Stimulated activated CD8-positive, alpha-beta memory T cell treated with anti-CD3 and anti-CD28 coated beads, Interleukin-12 subunit alpha, Interleukin-12 subunit beta, amount 100 ng/mL, for 1 hour (primary cell): ENCODE results near the gene RNF186.
"Not testable (repeated sequence)": the region's sequence is repeated elsewhere in the genome, so short reads cannot be mapped to it uniquely, and the experiment has no call there.

Experiments used
- DNase-seq: peaks from one replicate; pipeline ENCODE4 v3.0.0-alpha.2; 2020; ENCODE audit warnings: low read depth

RNF186 gene

GRCh38 chr1:19793360-19794046 is 21.6 kb downstream of the RNF186 start:
- no peak for DNase-seq

DNA sequence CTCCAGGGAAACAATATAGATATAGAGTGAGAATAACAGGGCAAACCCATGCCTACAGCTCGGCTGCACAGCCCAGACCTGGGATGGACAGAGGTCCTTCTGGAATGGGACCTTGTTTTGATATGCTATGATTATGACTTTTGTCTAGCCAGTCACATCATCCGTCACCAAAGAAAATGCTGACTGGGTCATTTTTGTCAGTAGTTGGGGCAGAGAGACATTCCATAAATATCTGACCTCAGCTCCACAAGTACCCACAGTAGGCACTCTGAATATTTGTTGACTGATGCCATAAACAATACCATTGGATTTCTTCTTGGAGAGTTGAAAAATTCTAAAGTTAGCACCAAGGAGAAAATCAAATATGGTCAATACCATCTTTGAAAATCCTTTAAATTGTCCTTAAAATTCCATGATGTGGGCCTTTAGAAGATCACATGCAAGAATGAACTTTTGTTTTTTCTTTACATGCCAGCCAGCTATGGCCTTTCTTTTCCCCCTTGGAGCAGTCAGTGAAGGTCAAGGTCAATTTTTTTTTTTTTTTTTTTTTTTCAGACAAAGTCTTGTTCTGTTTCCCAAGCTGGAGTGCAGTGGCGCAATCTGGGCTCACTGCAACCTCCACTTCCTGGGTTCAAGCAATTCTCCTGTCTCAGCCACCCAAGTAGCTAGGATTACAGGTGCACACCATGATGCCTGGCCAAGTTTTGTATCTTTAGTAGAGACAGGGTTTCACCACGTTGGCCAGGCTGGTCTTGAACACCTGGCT is 22.7 kb downstream of the RNF186 start:
- no peak for DNase-seq

GRCh38 chr1:19790061-19790975 is 24.8 kb downstream of the RNF186 start:
- not testable (repeated sequence) for DNase-seq

GRCh38 chr1:19786988-19787423 is 28.1 kb downstream of the RNF186 start:
- no peak for DNase-seq

DNA sequence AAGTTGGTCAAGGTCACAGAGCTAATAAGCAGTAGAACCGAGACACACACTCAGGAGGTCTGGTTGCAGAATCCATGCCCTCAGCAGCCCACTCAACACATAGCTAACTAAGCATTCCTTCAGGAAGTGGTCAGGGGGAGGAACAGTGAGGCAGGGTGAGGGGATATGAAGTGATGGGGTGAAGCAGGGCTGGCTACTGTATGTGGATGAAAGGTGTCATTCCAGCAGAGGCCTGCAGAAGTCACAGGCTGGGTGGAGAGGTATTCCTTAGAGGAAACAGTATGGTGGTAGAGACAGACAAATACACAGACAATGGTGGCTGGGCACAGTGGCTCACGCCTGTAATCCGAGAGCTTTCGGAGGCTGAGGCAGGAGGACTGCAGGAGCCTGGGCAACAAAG is 29.4 kb downstream of the RNF186 start:
- DNase-seq = no peak

GRCh38 chr1:19780267-19780877 is 34.7 kb downstream of the RNF186 start:
- DNase-seq = no peak

GRCh38 chr1:19776933-19777332 is 38.1 kb downstream of the RNF186 start:
- no peak for DNase-seq

GRCh38 chr1:19776287-19776686 is 38.8 kb downstream of the RNF186 start:
- DNase-seq = no peak

- DNase-seq = no peak
These were observed 39.3 kb downstream of the RNF186 start for GRCh38 chr1:19775831-19776230.

GRCh38 chr1:19775317-19775716 is 39.8 kb downstream of the RNF186 start:
- no peak for DNase-seq

GRCh38 chr1:19774180-19774785 is 40.8 kb downstream of the RNF186 start:
- no peak for DNase-seq

DNA sequence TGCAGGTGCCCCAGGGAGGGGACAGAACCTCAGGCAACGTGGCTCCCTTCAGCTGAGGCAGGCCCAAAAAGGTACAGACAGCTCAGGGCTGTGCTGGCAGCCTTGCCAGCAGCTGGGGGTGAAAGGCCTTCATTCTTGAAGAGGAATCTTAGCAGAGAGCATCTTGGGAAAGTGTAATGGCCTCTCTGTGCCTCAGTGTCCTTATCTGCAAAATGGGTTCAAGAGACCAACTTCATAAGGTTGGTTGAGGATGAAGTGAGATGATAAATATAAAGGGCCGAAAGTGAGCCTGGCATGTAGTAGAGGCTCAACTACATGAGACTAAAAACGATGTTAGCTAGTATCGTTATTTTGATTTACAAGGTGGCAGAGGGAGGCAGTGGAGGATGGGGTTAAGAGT is 41.6 kb downstream of the RNF186 start:
- DNase-seq = no peak

GRCh38 chr1:19772053-19772452 is 43.0 kb downstream of the RNF186 start:
- no peak for DNase-seq

DNA sequence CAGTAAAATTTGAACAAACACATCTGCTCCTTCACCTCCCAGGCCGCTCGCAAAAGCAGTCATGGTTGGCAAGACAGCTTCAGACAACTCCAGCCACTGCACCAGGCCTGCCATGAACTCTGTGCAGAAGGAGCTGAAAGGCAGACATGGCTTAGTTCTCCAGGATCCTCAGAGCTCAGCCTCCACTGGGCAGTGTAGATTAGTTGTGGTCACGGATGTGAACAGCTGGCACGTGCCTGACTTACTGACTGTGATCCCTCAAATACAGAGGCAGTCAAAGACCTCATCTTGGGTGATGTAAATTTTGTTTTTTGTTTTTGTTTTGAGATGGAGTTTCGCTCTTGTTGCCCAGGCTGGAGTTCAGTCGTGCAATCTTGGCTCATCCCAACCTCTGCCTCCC is 43.7 kb downstream of the RNF186 start:
- no peak for DNase-seq

DNA sequence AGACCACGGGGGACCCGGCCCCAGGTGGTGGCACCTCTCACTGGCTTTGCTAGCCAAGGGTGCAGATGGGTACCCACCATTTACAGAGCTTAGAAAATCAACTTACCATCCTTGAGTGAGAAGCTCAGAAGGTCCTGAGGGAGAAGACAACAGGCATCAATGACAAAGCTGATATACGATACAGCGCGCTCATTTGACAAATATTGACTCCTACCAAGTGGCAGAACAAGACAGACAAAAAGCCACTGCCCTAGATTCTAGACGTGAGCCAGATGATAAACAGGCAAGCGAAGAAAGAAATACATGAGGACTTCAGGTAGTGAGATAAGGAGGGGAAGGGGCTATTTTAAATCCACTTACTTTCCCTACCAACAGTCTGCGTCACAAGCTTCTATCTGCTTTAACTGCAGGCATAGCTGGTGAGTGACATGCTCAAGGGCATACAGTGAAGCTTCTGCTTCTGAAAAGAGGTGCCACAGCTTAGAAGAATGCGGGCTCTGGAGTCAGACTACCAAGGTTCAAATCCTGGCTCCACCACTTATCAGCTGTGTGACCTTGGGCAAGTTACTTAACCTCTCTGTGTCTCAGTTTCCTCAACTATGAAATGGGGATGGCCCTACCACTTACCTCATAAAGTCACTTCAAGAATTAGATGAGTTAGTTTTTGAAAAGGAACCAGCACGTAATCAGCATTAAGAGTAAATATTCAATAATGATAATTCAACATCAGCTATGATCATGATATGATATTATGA is 44.5 kb downstream of the RNF186 start:
- DNase-seq = no peak

GRCh38 chr1:19769211-19769932 is 45.7 kb downstream of the RNF186 start:
- DNase-seq = no peak

- DNase-seq = no peak
These were observed 46.5 kb downstream of the RNF186 start for GRCh38 chr1:19768353-19769210.

DNA sequence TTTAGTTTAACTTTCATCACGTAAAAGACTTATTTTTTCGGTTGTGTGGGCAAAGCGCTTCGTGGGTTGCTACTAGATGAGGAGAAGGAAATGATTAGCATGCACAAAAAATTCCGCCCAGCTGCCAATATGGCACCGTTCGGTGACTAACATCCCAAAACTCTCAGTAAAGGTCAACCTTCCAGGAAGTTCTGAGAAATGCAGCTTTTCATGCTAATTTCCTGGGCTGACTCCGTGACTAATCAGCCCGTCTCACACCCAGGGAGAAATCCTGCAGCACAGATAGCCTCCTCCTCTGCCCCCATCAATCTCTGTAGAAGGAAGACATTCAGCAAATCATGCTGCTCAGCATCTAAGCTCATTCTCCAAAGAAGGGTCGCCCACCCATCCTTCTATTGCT is 49.5 kb downstream of the RNF186 start:
- no peak for DNase-seq

DNA sequence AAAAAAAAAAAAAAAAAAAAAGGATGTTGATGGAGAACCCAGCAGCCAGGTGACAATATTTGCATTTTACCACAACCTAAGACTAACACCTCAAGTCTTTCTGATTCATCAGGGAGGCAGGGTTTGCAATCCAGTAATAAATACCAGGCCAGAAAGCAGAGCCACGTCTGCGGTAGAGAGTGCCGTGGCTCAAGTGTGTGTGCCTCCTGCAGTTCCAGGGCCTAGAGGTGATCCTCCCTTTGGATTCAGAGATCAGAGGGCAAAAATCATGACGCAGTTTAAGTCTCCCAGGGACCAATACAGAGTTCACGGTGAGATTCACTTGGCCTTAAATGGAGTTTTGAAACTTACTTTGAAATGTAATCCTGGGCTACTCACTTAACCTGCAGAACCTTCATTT is 50.2 kb downstream of the RNF186 start:
- no peak for DNase-seq
